Measurements from ENCODE around the gene HSD3B7.

DNA sequence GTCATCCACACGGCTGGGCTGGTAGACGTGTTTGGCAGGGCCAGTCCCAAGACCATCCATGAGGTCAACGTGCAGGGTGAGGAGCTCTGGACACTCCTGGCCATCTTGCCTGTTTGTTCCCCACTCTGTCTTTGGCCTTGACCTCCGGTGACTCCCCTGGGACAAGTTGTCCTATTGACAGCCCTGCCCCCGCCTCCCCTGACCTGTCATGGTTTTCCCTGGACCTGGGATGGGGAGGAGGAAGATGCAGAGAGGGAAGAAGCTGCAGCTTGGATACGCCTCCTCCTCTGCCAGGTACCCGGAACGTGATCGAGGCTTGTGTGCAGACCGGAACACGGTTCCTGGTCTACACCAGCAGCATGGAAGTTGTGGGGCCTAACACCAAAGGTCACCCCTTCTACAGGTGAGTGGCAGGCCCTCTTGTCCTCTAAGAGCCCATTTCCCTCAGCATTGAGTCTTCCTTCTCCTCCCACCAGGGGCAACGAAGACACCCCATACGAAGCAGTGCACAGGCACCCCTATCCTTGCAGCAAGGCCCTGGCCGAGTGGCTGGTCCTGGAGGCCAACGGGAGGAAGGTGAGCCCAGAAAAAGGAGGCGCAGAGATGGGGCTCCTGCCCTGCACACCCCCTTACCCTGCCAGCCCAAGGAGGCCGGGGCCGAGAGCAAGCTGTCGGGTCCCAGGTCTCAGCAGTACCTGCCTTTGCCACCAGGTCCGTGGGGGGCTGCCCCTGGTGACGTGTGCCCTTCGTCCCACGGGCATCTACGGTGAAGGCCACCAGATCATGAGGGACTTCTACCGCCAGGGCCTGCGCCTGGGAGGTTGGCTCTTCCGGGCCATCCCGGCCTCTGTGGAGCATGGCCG is 1.4 kb downstream of the HSD3B7 start:
- TF ChIP-seq, protein P1, sequence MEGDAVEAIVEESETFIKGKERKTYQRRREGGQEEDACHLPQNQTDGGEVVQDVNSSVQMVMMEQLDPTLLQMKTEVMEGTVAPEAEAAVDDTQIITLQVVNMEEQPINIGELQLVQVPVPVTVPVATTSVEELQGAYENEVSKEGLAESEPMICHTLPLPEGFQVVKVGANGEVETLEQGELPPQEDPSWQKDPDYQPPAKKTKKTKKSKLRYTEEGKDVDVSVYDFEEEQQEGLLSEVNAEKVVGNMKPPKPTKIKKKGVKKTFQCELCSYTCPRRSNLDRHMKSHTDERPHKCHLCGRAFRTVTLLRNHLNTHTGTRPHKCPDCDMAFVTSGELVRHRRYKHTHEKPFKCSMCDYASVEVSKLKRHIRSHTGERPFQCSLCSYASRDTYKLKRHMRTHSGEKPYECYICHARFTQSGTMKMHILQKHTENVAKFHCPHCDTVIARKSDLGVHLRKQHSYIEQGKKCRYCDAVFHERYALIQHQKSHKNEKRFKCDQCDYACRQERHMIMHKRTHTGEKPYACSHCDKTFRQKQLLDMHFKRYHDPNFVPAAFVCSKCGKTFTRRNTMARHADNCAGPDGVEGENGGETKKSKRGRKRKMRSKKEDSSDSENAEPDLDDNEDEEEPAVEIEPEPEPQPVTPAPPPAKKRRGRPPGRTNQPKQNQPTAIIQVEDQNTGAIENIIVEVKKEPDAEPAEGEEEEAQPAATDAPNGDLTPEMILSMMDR (optimal IDR thresholded peaks at IDR 0.05 in 1 of 3, IDR thresholded peaks at IDR 0.05 in 1 of 3, conservative IDR thresholded peaks at IDR 0.05 in 1 of 3; ENCODE audit: extremely low read depth in 1 of 3, insufficient read depth in 2 of 3, low read length in 3 of 3): no peak
- no peak for TF ChIP-seq EZH2 (IDR thresholded peaks at IDR 0.05; ENCODE audit: low read length)
